ENCODE measurements around the gene SETD1B.

DNA sequence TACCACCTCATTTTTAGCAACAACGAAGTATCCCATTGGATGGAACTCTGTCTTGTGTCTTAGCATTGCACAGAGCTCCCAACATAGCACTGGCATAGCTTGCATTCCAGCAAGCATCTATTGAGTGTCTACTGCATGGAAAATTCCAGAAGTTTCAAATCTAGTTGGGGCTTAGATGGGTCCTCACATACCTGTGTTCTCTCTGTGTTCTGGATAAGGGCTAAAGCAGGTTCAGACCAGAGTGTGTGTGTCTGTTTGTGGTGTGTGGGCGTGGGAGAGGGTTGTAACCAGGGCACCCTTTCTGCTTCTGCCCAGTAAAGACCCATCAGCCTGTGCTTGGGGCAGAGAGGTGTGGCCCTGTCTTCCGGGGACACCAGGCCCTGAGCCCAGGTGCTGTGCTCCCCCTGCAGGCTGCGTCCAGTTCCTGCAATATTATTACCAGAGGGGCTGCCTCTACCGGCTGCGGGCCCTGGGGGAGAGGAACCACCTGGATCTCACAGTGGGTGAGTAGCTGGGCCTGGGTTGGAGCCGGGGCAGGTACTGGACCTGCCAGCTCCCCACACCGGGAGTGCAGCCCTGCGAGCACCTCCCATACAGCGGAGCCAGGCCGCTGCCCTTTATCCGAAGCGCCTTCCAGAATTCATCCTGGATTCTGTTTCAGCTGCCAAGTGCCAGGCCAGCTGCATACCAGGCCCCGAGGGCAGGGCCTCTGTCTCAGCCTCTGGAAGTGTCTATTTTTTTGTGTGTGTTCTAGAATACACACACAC is 30.6 kb upstream of the SETD1B start:
- TF ChIP-seq, protein P1, sequence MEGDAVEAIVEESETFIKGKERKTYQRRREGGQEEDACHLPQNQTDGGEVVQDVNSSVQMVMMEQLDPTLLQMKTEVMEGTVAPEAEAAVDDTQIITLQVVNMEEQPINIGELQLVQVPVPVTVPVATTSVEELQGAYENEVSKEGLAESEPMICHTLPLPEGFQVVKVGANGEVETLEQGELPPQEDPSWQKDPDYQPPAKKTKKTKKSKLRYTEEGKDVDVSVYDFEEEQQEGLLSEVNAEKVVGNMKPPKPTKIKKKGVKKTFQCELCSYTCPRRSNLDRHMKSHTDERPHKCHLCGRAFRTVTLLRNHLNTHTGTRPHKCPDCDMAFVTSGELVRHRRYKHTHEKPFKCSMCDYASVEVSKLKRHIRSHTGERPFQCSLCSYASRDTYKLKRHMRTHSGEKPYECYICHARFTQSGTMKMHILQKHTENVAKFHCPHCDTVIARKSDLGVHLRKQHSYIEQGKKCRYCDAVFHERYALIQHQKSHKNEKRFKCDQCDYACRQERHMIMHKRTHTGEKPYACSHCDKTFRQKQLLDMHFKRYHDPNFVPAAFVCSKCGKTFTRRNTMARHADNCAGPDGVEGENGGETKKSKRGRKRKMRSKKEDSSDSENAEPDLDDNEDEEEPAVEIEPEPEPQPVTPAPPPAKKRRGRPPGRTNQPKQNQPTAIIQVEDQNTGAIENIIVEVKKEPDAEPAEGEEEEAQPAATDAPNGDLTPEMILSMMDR (IDR thresholded peaks at IDR 0.05; ENCODE audit: poor library complexity) = peak; percentile 76
- TF ChIP-seq EZH2 (IDR thresholded peaks at IDR 0.05; ENCODE audit: borderline replicate concordance) (no peak), EZH2phosphoT487 (IDR thresholded peaks at IDR 0.05; ENCODE audit: low read depth, severe bottlenecking, unreplicated experiment) (no peak)
